Anterior cingulate cortex (tissue), 58 donors: ENCODE measurements around the gene PARN.
A peak's percentile ranks its signal among the peaks of the same experiment; 100 is the strongest.
"Not testable (repeated sequence)": the region's sequence is repeated elsewhere in the genome, so short reads cannot be mapped to it uniquely, and the experiment has no call there.

ENCODE experiments used
- DNase-seq, 58 donors: peaks; one replicate each; lab custom pipeline; 2025; lab: John Stamatoyannopoulos, UW

Gene PARN

GRCh38 chr16:14629919-14630619 lies at the start of gene PARN:
Gene PARN, minus strand, starts transcription at chr16:14630260. Its CDS starts 135 bp downstream, at chr16:14630125.
- peak; percentile 31 to 94 (median 89) for DNase-seq

- no peak for DNase-seq
These were observed 48.9 kb upstream of the PARN start for GRCh38 chr16:14678748-14679497.

- DNase-seq: no peak
These were observed 47.6 kb upstream of the PARN start for GRCh38 chr16:14677627-14678026.

- no peak for DNase-seq
These were observed 46.6 kb upstream of the PARN start for GRCh38 chr16:14676633-14677032.

GRCh38 chr16:14672403-14672971 lies 42.4 kb upstream of the PARN start:
- no peak for DNase-seq

GRCh38 chr16:14669776-14670175 lies 39.7 kb upstream of the PARN start:
- no peak for DNase-seq

GRCh38 chr16:14668556-14669223 lies 38.6 kb upstream of the PARN start:
- DNase-seq: no peak

GRCh38 chr16:14667347-14668266 lies 37.5 kb upstream of the PARN start:
- DNase-seq: no peak

GRCh38 chr16:14658063-14658462 lies 28.0 kb upstream of the PARN start:
- peak in 1 of 58 donors; percentile 7 for DNase-seq

- DNase-seq: no peak
These were observed 22.7 kb upstream of the PARN start for GRCh38 chr16:14652726-14653125.

GRCh38 chr16:14650629-14651028 lies 20.6 kb upstream of the PARN start:
- DNase-seq: no peak

- DNase-seq: no peak
These were observed 19.8 kb upstream of the PARN start for GRCh38 chr16:14649816-14650215.

GRCh38 chr16:14641926-14642325 lies 11.9 kb upstream of the PARN start:
- DNase-seq: no peak

- DNase-seq: no peak
These were observed 11.1 kb upstream of the PARN start for GRCh38 chr16:14641206-14641605.

- DNase-seq: no peak
These were observed 10.5 kb upstream of the PARN start for GRCh38 chr16:14640538-14640937.

GRCh38 chr16:14636951-14637240 lies 6.8 kb upstream of the PARN start:
- not testable (repeated sequence) for DNase-seq

GRCh38 chr16:14636179-14636950 lies 6.3 kb upstream of the PARN start:
- DNase-seq: not testable (repeated sequence)

- DNase-seq: no peak
These were observed 5.5 kb upstream of the PARN start for GRCh38 chr16:14635395-14636165.

- no peak for DNase-seq
These were observed 4.3 kb upstream of the PARN start for GRCh38 chr16:14634389-14634725.
